Endodermal cell (in vitro differentiated cells): ENCODE results near the gene B4GALT3. TPM values are rescaled to one million over a fixed set of nuclear protein-coding genes. Genes with fewer than 3 reads are reported as not detected.

ENCODE experiments used
- DNase-seq: peaks from one replicate; pipeline ENCODE4 v3.0.0-alpha.2; 2017
- H3K27ac ChIP-seq: 2 replicates; pipeline ENCODE4 v1.5.1; 2013; ENCODE audit warnings: mild to moderate bottlenecking, low read depth, low read length, moderate library complexity
- H3K27me3 ChIP-seq: 2 replicates; pipeline ENCODE4 v1.6.1; 2013; ENCODE audit warnings: mild to moderate bottlenecking, low read length, moderate library complexity; ENCODE audit not compliant: insufficient read depth, control insufficient read depth, poor library complexity, severe bottlenecking
- H3K36me3 ChIP-seq: 2 replicates; pipeline ENCODE4 v1.7.0; 2013; ENCODE audit warnings: mild to moderate bottlenecking, low read length, moderate library complexity; ENCODE audit not compliant: control insufficient read depth, insufficient read depth
- H3K4me1 ChIP-seq: one replicate; pipeline ENCODE4 v1.7.0; 2013; ENCODE audit warnings: low read length; ENCODE audit not compliant: control insufficient read depth, insufficient read depth
- H3K4me3 ChIP-seq: 2 replicates; pipeline ENCODE4 v1.5.1; 2013; ENCODE audit warnings: mild to moderate bottlenecking, low read length, moderate library complexity
- H3K9ac ChIP-seq: 2 replicates; pipeline ENCODE4 v1.6.1; 2013; ENCODE audit warnings: mild to moderate bottlenecking, low read length, moderate library complexity; ENCODE audit not compliant: poor library complexity, severe bottlenecking; ENCODE audit errors: extremely low read depth
- H3K9me3 ChIP-seq: 2 replicates; pipeline ENCODE4 v1.6.1; 2013; ENCODE audit warnings: mild to moderate bottlenecking, low read length, moderate library complexity; ENCODE audit not compliant: control insufficient read depth
- H3K27ac Mint-ChIP-seq: 2 replicates; pipeline ENCODE4 v1.8.0; 2020; ENCODE audit warnings: mixed read lengths
- H3K27me3 Mint-ChIP-seq: 2 replicates; pipeline ENCODE4 v1.8.0; 2021; ENCODE audit warnings: mild to moderate bottlenecking, mixed read lengths; ENCODE audit not compliant: insufficient read depth
- H3K36me3 Mint-ChIP-seq: 2 replicates; pipeline ENCODE4 v1.8.0; 2020; ENCODE audit warnings: low read depth, mixed read lengths
- H3K4me1 Mint-ChIP-seq: 2 replicates; pipeline ENCODE4 v1.8.0; 2020; ENCODE audit warnings: mixed read lengths
- H3K4me3 Mint-ChIP-seq: 2 replicates; pipeline ENCODE4 v1.8.0; 2020; ENCODE audit warnings: mild to moderate bottlenecking, moderate library complexity, mixed read lengths
- H3K9me3 Mint-ChIP-seq: 2 replicates; pipeline ENCODE4 v1.8.0; 2020; ENCODE audit warnings: mild to moderate bottlenecking, mixed read lengths
- CTCF ChIP-seq: fragments of 200-600 bp; sonication (generic); conservative IDR thresholded peaks from 2 replicates; pipeline ENCODE4 v1.5.0; 2021; ENCODE audit warnings: antibody characterized with exemption, mild to moderate bottlenecking
- WGBS, 2 experiments: methylation state at CpG; one replicate each; pipeline versions ENCODE4 v1.1.5 to v1.1.7; 2013; ENCODE audit warnings: missing lambda C conversion rate in 2 of 2, mixed read lengths in 1 of 2; ENCODE audit not compliant: insufficient coverage in 1 of 2, insufficient read length in 1 of 2; 5-methylcytosine and 5-hydroxymethylcytosine counted together
- total RNA-seq, 2 donors: library from RNA; stranded (reverse); fragmentation: NEBNext Ultra II Directional in 1 of 2; extraction: Animal tissue kit (Norgen Biotek cat#: 25700) in 1 of 2; gene quantifications; 2 replicates in 1 of 2; 3 replicates in 1 of 2; pipeline ENCODE4 v1.2.1, GENCODE V29; 2021

B4GALT3 gene
- total RNA-seq, 2 donors from 2014 or later: 30.4 to 37.9 TPM

GRCh38 chr1:161153176-161153575, 24.1 kb downstream of the B4GALT3 start:
- peaks cover 15% of the 10 kb centered on the region for H3K36me3 ChIP-seq
- peak overlapping the region; percentile 97 for H3K9ac ChIP-seq
- Mint-ChIP-seq H3K27me3 (no peaks in the 10 kb centered on the region), H3K9me3 (no peaks in the 10 kb centered on the region), H3K4me1 (peaks cover 12% of the 10 kb centered on the region), H3K36me3 (peaks cover 12% of the 10 kb centered on the region), H3K4me3 (peak overlapping the region; percentile 90), H3K27ac (peak overlapping the region; percentile 100)
- no peak overlapping the region for H3K27ac ChIP-seq
- TF ChIP-seq CTCF: no peak
- no peaks in the 10 kb centered on the region for H3K27me3 ChIP-seq
- H3K4me1 ChIP-seq: no peaks in the 10 kb centered on the region
- H3K9me3 ChIP-seq: no peaks in the 10 kb centered on the region
- 35 to 100% methylated on average over 2 to 9 of the region's 9 CpGs for WGBS, 2 experiments
- H3K4me3 ChIP-seq: peak overlapping the region; percentile 99
- no peak for DNase-seq

DNA sequence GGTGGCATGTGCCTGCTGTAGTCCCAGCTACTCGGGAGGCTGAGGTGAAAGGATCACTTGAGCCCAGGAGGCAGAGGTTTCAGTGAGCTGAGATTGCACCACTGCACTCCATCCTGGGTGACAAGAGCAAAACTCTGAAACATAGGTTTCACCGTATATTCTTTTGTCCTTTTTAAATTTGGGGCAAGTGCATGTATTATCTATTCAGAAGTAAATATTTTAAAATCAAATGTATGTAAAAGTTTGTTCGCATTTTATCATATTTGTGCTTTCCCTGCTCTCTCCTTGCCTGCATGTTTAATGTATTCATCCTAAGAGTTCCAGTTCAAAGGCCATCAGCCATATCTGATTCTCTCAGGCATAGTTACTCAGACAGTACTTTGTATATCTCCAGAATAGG, 31.5 kb downstream of the B4GALT3 start:
- Histone ChIP-seq H3K9me3 (no peaks in the 10 kb centered on the region), H3K27ac (no peak overlapping the region), H3K4me3 (no peak overlapping the region), H3K9ac (no peak overlapping the region), H3K27me3 (no peaks in the 10 kb centered on the region), H3K36me3 (no peaks in the 10 kb centered on the region), H3K4me1 (no peaks in the 10 kb centered on the region)
- Mint-ChIP-seq H3K4me3 (no peak overlapping the region), H3K36me3 (no peaks in the 10 kb centered on the region), H3K9me3 (no peaks in the 10 kb centered on the region), H3K27ac (no peak overlapping the region), H3K4me1 (no peaks in the 10 kb centered on the region), H3K27me3 (no peaks in the 10 kb centered on the region)
- TF ChIP-seq CTCF: no peak
- 91 to 100% methylated on average over 1 to 3 of the region's 3 CpGs for WGBS, 2 experiments
- no peak for DNase-seq

DNA sequence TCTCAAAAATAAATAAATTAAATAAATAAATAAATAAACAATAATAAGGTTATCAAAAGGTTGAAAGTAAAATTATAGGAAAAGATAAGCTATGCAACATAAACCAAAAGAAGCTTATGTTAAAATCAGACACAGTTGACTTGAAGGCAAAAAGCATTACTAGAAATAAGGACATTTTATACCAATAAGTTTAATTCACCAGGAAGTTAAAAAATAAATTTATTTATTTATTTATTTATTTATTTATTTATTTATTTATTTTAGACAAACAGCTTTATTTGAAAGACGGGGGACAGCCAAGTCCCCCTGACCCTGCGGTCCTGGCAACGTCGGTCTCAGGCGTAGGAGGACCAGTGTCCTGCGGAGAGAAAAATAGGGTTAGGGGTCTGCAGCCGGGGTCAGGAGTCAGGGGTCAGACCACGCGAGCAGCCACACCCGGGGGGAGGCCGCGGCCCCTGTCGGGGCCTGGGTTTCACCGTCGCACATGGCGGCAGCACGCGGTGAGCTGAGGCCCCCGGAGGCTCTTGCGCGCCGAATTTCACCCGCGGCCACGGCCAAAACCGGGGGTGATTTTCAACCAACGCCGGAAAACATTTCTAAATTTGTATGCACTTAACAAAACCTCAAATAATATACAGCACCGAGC, 36.4 kb downstream of the B4GALT3 start:
- H3K36me3 Mint-ChIP-seq: no peaks in the 10 kb centered on the region
- 96 to 100% methylated on average over 18 to 29 of the region's 29 CpGs for WGBS, 2 experiments

More for the DNA sequence above, 36.4 kb downstream of the B4GALT3 start:
- no peak for DNase-seq
- Mint-ChIP-seq H3K4me1 (no peaks in the 10 kb centered on the region), H3K4me3 (no peak overlapping the region), H3K27ac (no peak overlapping the region), H3K9me3 (no peaks in the 10 kb centered on the region), H3K27me3 (no peaks in the 10 kb centered on the region)
- Histone ChIP-seq H3K27ac (no peak overlapping the region), H3K9me3 (no peaks in the 10 kb centered on the region), H3K4me3 (no peak overlapping the region), H3K9ac (no peak overlapping the region), H3K27me3 (no peaks in the 10 kb centered on the region), H3K4me1 (no peaks in the 10 kb centered on the region), H3K36me3 (no peaks in the 10 kb centered on the region)
- TF ChIP-seq CTCF: no peak
